Neural cell (in vitro differentiated cells): ENCODE data around the gene ENHO. TPM values are rescaled to one million over a fixed set of nuclear protein-coding genes. Genes with fewer than 3 reads are reported as not detected.

ENCODE experiments used
- H2AFZ ChIP-seq: fragments of 200-600, 300-800 bp; sonication (generic), shearing (Covaris generic); 2 replicates; pipeline ENCODE4 v1.6.0; 2014; ENCODE audit warnings: low read depth, mild to moderate bottlenecking, antibody characterized with exemption, low read length, moderate library complexity
- H3F3A ChIP-seq: fragments of 200-600 bp; shearing (Covaris generic); 2 replicates; pipeline ENCODE4 v1.6.1; 2016; ENCODE audit warnings: mild to moderate bottlenecking, moderate library complexity, mixed read lengths, antibody characterized with exemption, low read length; ENCODE audit not compliant: insufficient read depth, poor library complexity, severe bottlenecking
- H3K27ac ChIP-seq: fragments of 200-600, 300-800 bp; sonication (generic), shearing (Covaris generic); 2 replicates; pipeline ENCODE4 v1.5.1; 2014; ENCODE audit warnings: mild to moderate bottlenecking, low read length, moderate library complexity
- H3K27me3 ChIP-seq: fragments of 300-800, 200-600 bp; sonication (generic), shearing (Covaris generic); 2 replicates; pipeline ENCODE4 v1.6.0; 2014; ENCODE audit warnings: mild to moderate bottlenecking, low read depth, low read length, moderate library complexity; ENCODE audit not compliant: insufficient read depth
- H3K36me3 ChIP-seq: fragments of 300-800, 200-600 bp; sonication (generic), shearing (Covaris generic); 2 replicates; pipeline ENCODE4 v1.5.1; 2014; ENCODE audit warnings: mild to moderate bottlenecking, antibody characterized with exemption, low read length, moderate library complexity; ENCODE audit not compliant: insufficient read depth
- H3K4me2 ChIP-seq: fragments of 300-800, 200-600 bp; sonication (generic), shearing (Covaris generic); 2 replicates; pipeline ENCODE4 v1.6.0; 2014; ENCODE audit warnings: mild to moderate bottlenecking, low read length
- H3K4me3 ChIP-seq: fragments of 300-800, 200-600 bp; sonication (generic), shearing (Covaris generic); 2 replicates; pipeline ENCODE4 v1.5.1; 2014; ENCODE audit warnings: mild to moderate bottlenecking, low read length, moderate library complexity
- H3K79me2 ChIP-seq: fragments of 200-600 bp; shearing (Covaris generic); replicated peaks from 2 replicates; pipeline ENCODE4 v1.6.0; 2014; ENCODE audit warnings: mild to moderate bottlenecking, low read length, moderate library complexity; ENCODE audit not compliant: insufficient read depth
- H3K9ac ChIP-seq: fragments of 300-800, 200-600 bp; sonication (generic), shearing (Covaris generic); 2 replicates; pipeline ENCODE4 v1.6.1; 2016; ENCODE audit warnings: mild to moderate bottlenecking, low read length, mixed read lengths
- H3K9me2 ChIP-seq: fragments of 200-600 bp; shearing (Covaris generic); 2 replicates; pipeline ENCODE4 v1.6.1; 2016; ENCODE audit warnings: mild to moderate bottlenecking, low read length, mixed read lengths; ENCODE audit not compliant: insufficient read depth
- H3K9me3 ChIP-seq: fragments of 200-600, 300-800 bp; sonication (generic), shearing (Covaris generic); 2 replicates; pipeline ENCODE4 v1.6.1; 2016; ENCODE audit warnings: mild to moderate bottlenecking, mixed run types, low read length, moderate library complexity, mixed read lengths
- H4K20me1 ChIP-seq: fragments of 200-600 bp; shearing (Covaris generic); 2 replicates; pipeline ENCODE4 v1.6.1; 2016; ENCODE audit warnings: mild to moderate bottlenecking, mixed run types; ENCODE audit not compliant: insufficient read depth
- EP300 ChIP-seq: fragments of 450-650 bp; conservative IDR thresholded peaks from 2 replicates; pipeline ENCODE4 v1.6.1; 2014; ENCODE audit warnings: antibody characterized with exemption, mild to moderate bottlenecking, moderate library complexity; ENCODE audit not compliant: poor library complexity, severe bottlenecking
- EZH2 ChIP-seq: fragments of 200-600, 300-800 bp; shearing (Covaris generic), sonication (generic); IDR thresholded peaks from 2 replicates; pipeline ENCODE4 v1.6.1; 2014; ENCODE audit warnings: antibody characterized with exemption, low read length, borderline replicate concordance, mild to moderate bottlenecking; ENCODE audit not compliant: insufficient read depth, poor library complexity, severe bottlenecking
- MXI1 ChIP-seq: fragments of 450-650 bp; conservative IDR thresholded peaks from 2 replicates; pipeline ENCODE4 v1.6.1; 2014; ENCODE audit warnings: antibody characterized with exemption, mild to moderate bottlenecking; ENCODE audit not compliant: poor library complexity, severe bottlenecking
- RAD21 ChIP-seq: fragments of 450-650 bp; conservative IDR thresholded peaks from 2 replicates; pipeline ENCODE4 v1.6.1; 2014; ENCODE audit warnings: antibody characterized with exemption, mild to moderate bottlenecking, moderate library complexity
- SMC3 ChIP-seq: fragments of 450-650 bp; conservative IDR thresholded peaks from 2 replicates; pipeline ENCODE4 v1.6.1; 2014; ENCODE audit warnings: antibody characterized with exemption, mild to moderate bottlenecking, moderate library complexity; ENCODE audit not compliant: poor library complexity
- TAF1 ChIP-seq: IDR thresholded peaks from 2 replicates; pipeline ENCODE4 v1.6.1; 2012; ENCODE audit warnings: low read depth
- polyA plus RNA-seq: library from polyadenylated mRNA; depleted of rRNA; stranded (reverse); fragments of >200 nt; gene quantifications from 2 replicates; pipeline ENCODE4 v1.2.3, GENCODE V29; 2014
- TF ChIP-seq, protein P1 (sequence below): fragments of 450-650 bp; IDR thresholded peaks from 2 replicates; pipeline ENCODE4 v1.5.1; 2014; ENCODE audit warnings: antibody characterized with exemption, mild to moderate bottlenecking, moderate library complexity; ENCODE audit not compliant: poor library complexity, severe bottlenecking
- TF ChIP-seq, protein P2 (sequence below): IDR thresholded peaks from 2 replicates; pipeline ENCODE4 v1.6.1; 2012; ENCODE audit warnings: borderline replicate concordance

ENHO gene
- polyA plus RNA-seq, 1 donor from 2014 or later: 172 TPM

DNA sequence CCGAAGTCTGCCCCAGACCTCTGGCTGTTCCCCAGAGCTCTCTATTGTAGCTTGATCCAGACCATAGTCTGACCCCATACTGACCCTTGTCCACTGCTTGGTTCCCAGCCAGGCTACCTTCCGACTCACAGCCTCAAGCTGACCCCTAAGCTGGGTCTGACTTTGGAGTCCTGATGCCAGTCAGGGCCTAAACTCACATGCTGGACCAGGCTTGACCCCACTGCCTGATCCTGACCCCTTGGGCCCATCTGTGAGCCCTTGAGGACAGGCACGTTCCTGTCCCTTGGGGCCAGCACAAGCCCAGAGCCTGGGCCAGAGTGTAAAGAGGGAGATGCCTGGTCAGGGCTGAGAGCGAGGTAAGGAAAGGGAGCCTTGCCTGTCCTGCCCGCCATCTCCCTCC, 32.7 kb upstream of the ENHO start:
- H3K9ac ChIP-seq: no peak overlapping the region
- no peak overlapping the region for H3K27ac ChIP-seq
- no peaks in the 10 kb centered on the region for H3K9me2 ChIP-seq
- TF ChIP-seq RAD21 (no peak), EZH2 (no peak), SMC3 (no peak), EP300 (no peak), TAF1 (no peak), MXI1 (no peak)
- TF ChIP-seq, protein P1, sequence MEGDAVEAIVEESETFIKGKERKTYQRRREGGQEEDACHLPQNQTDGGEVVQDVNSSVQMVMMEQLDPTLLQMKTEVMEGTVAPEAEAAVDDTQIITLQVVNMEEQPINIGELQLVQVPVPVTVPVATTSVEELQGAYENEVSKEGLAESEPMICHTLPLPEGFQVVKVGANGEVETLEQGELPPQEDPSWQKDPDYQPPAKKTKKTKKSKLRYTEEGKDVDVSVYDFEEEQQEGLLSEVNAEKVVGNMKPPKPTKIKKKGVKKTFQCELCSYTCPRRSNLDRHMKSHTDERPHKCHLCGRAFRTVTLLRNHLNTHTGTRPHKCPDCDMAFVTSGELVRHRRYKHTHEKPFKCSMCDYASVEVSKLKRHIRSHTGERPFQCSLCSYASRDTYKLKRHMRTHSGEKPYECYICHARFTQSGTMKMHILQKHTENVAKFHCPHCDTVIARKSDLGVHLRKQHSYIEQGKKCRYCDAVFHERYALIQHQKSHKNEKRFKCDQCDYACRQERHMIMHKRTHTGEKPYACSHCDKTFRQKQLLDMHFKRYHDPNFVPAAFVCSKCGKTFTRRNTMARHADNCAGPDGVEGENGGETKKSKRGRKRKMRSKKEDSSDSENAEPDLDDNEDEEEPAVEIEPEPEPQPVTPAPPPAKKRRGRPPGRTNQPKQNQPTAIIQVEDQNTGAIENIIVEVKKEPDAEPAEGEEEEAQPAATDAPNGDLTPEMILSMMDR: no peak
- TF ChIP-seq, protein P2, sequence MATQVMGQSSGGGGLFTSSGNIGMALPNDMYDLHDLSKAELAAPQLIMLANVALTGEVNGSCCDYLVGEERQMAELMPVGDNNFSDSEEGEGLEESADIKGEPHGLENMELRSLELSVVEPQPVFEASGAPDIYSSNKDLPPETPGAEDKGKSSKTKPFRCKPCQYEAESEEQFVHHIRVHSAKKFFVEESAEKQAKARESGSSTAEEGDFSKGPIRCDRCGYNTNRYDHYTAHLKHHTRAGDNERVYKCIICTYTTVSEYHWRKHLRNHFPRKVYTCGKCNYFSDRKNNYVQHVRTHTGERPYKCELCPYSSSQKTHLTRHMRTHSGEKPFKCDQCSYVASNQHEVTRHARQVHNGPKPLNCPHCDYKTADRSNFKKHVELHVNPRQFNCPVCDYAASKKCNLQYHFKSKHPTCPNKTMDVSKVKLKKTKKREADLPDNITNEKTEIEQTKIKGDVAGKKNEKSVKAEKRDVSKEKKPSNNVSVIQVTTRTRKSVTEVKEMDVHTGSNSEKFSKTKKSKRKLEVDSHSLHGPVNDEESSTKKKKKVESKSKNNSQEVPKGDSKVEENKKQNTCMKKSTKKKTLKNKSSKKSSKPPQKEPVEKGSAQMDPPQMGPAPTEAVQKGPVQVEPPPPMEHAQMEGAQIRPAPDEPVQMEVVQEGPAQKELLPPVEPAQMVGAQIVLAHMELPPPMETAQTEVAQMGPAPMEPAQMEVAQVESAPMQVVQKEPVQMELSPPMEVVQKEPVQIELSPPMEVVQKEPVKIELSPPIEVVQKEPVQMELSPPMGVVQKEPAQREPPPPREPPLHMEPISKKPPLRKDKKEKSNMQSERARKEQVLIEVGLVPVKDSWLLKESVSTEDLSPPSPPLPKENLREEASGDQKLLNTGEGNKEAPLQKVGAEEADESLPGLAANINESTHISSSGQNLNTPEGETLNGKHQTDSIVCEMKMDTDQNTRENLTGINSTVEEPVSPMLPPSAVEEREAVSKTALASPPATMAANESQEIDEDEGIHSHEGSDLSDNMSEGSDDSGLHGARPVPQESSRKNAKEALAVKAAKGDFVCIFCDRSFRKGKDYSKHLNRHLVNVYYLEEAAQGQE: no peak
- no peaks in the 10 kb centered on the region for H3K27me3 ChIP-seq
- no peaks in the 10 kb centered on the region for H3F3A ChIP-seq
- H3K4me3 ChIP-seq: no peak overlapping the region
- no peaks in the 10 kb centered on the region for H3K36me3 ChIP-seq
- H2AFZ ChIP-seq: no peak overlapping the region
- H3K9me3 ChIP-seq: no peaks in the 10 kb centered on the region
- no peak overlapping the region for H3K4me2 ChIP-seq
- no peaks in the 10 kb centered on the region for H4K20me1 ChIP-seq
- no peaks in the 10 kb centered on the region for H3K79me2 ChIP-seq

GRCh38 chr9:34555002-34555348, 32.2 kb upstream of the ENHO start:
- Histone ChIP-seq H3K9me2 (no peaks in the 10 kb centered on the region), H3K27me3 (no peaks in the 10 kb centered on the region), H3F3A (no peaks in the 10 kb centered on the region), H2AFZ (no peak overlapping the region), H3K36me3 (no peaks in the 10 kb centered on the region), H3K4me3 (no peak overlapping the region), H4K20me1 (no peaks in the 10 kb centered on the region), H3K79me2 (no peaks in the 10 kb centered on the region), H3K27ac (no peak overlapping the region), H3K4me2 (no peak overlapping the region), H3K9ac (no peak overlapping the region), H3K9me3 (no peaks in the 10 kb centered on the region)
- no peak for TF ChIP-seq SMC3
- TF ChIP-seq RAD21: no peak
